HEK293T (cell line): ENCODE results near the gene POU2AF3.

Experiments
- CTCF ChIA-PET: fragments of 350-600 bp; formaldehyde crosslinking; extraction: SDS; loops from one replicate; lab custom pipeline; 2021; ENCODE audit warnings: antibody characterized with exemption, inconsistent platforms; lab: Yijun Ruan, JAX
- POLR2A ChIA-PET: fragments of 350-600 bp; formaldehyde crosslinking; extraction: SDS; loops from one replicate; lab custom pipeline; 2020; ENCODE audit warnings: antibody characterized with exemption, inconsistent platforms; lab: Yijun Ruan, JAX
- DNase-seq: peaks from one replicate; pipeline ENCODE4 v3.0.0; 2012; ENCODE audit warnings: mixed read lengths; ENCODE audit errors: extremely low spot score
- ARNT ChIP-seq: fragments of 450-650 bp; IDR thresholded peaks from 2 replicates; pipeline ENCODE4 v1.6.1; 2017; ENCODE audit warnings: mild to moderate bottlenecking
- BHLHE40 ChIP-seq: fragments of 450-650 bp; IDR thresholded peaks from 2 replicates; pipeline ENCODE4 v1.6.1; 2016; ENCODE audit warnings: mild to moderate bottlenecking, moderate library complexity, borderline replicate concordance
- CTBP1 ChIP-seq: fragments of 450-650 bp; IDR thresholded peaks from 2 replicates; pipeline ENCODE4 v1.6.1; 2016; ENCODE audit warnings: borderline replicate concordance
- ELF4 ChIP-seq: fragments of 450-650 bp; IDR thresholded peaks from 2 replicates; pipeline ENCODE4 v1.6.1; 2017; ENCODE audit warnings: antibody characterized with exemption
- FOXA1 ChIP-seq: fragments of 450-650 bp; IDR thresholded peaks from 2 replicates; pipeline ENCODE4 v1.6.1; 2016; ENCODE audit warnings: mild to moderate bottlenecking
- FOXK2 ChIP-seq: fragments of 450-650 bp; IDR thresholded peaks from 2 replicates; pipeline ENCODE4 v1.6.1; 2016; ENCODE audit warnings: mild to moderate bottlenecking
- FOXM1 ChIP-seq: fragments of 450-650 bp; IDR thresholded peaks from 2 replicates; pipeline ENCODE4 v1.6.1; 2017; ENCODE audit warnings: mild to moderate bottlenecking, borderline replicate concordance
- HDGF ChIP-seq: fragments of 450-650 bp; IDR thresholded peaks from 2 replicates; pipeline ENCODE4 v1.6.1; 2017; ENCODE audit warnings: antibody characterized with exemption, borderline replicate concordance
- L3MBTL2 ChIP-seq: fragments of 450-650 bp; conservative IDR thresholded peaks from 2 replicates; pipeline ENCODE4 v1.6.1; 2016; ENCODE audit warnings: mild to moderate bottlenecking
- LEF1 ChIP-seq: fragments of 450-650 bp; IDR thresholded peaks from 2 replicates; pipeline ENCODE4 v1.6.1; 2017; ENCODE audit warnings: mild to moderate bottlenecking, borderline replicate concordance
- NFRKB ChIP-seq: fragments of 450-650 bp; IDR thresholded peaks from 2 replicates; pipeline ENCODE4 v1.6.1; 2016; ENCODE audit warnings: mild to moderate bottlenecking, moderate library complexity
- PKNOX1 ChIP-seq: fragments of 450-650 bp; IDR thresholded peaks from 2 replicates; pipeline ENCODE4 v1.6.1; 2016
- SP1 ChIP-seq: fragments of 450-650 bp; IDR thresholded peaks from 2 replicates; pipeline ENCODE4 v1.6.1; 2017
- SUZ12 ChIP-seq: fragments of 450-650 bp; IDR thresholded peaks from 2 replicates; pipeline ENCODE4 v1.6.1; 2016; ENCODE audit warnings: mild to moderate bottlenecking
- TARDBP ChIP-seq: fragments of 450-650 bp; IDR thresholded peaks from 2 replicates; pipeline ENCODE4 v1.6.1; 2016
- ZNF384 ChIP-seq: fragments of 450-650 bp; IDR thresholded peaks from 2 replicates; pipeline ENCODE4 v1.6.1; 2016

POU2AF3 gene

GRCh38 chr11:111347723-111348115 is 49.4 kb downstream of the POU2AF3 start:
- TF ChIP-seq FOXA1, result no peak
- no peak for TF ChIP-seq PKNOX1
- TF ChIP-seq SUZ12, result no peak
- TF ChIP-seq BHLHE40, result no peak
- TF ChIP-seq ZNF384, result no peak
- no peak for TF ChIP-seq SP1
- TF ChIP-seq NFRKB, result no peak
- TF ChIP-seq ARNT, result no peak
- no peak for TF ChIP-seq LEF1
- no peak for TF ChIP-seq CTBP1
- no peak for TF ChIP-seq TARDBP
- TF ChIP-seq ELF4, result no peak
- TF ChIP-seq FOXM1, result no peak
- no peak for TF ChIP-seq L3MBTL2
- TF ChIP-seq FOXK2, result no peak
- no peak for TF ChIP-seq HDGF
- no peak for DNase-seq
- ChIA-PET POLR2A (no interaction called here), CTCF (no interaction called here)

GRCh38 chr11:111348147-111348546 is 49.8 kb downstream of the POU2AF3 start:
- CTCF ChIA-PET, result no interaction called here
- TF ChIP-seq PKNOX1 (no peak), ZNF384 (no peak)
- no peak for DNase-seq
- POLR2A ChIA-PET, result no interaction called here

- ChIA-PET POLR2A (no interaction called here), CTCF (no interaction called here)
- TF ChIP-seq ZNF384, result no peak
- no peak for TF ChIP-seq SUZ12
- no peak for TF ChIP-seq TARDBP
- no peak for TF ChIP-seq SP1
- TF ChIP-seq ELF4, result no peak
- TF ChIP-seq LEF1, result no peak
- no peak for TF ChIP-seq HDGF
- TF ChIP-seq PKNOX1, result no peak
- no peak for TF ChIP-seq FOXA1
- no peak for TF ChIP-seq CTBP1
- no peak for TF ChIP-seq ARNT
- TF ChIP-seq L3MBTL2, result no peak
- no peak for TF ChIP-seq BHLHE40
- TF ChIP-seq FOXK2, result no peak
- TF ChIP-seq FOXM1, result no peak
- TF ChIP-seq NFRKB, result no peak
- DNase-seq, result no peak
These were observed 50.9 kb downstream of the POU2AF3 start for GRCh38 chr11:111349191-111349695.

GRCh38 chr11:111350811-111351210 is 52.5 kb downstream of the POU2AF3 start:
- CTCF ChIA-PET, result no interaction called here
- DNase-seq, result no peak
- TF ChIP-seq NFRKB (no peak), FOXM1 (no peak), FOXK2 (no peak), L3MBTL2 (no peak), BHLHE40 (no peak), ELF4 (no peak), ZNF384 (no peak), HDGF (no peak), ARNT (no peak), PKNOX1 (no peak), FOXA1 (no peak), SUZ12 (no peak), CTBP1 (no peak), SP1 (no peak), LEF1 (no peak), TARDBP (no peak)
- POLR2A ChIA-PET, result no interaction called here

GRCh38 chr11:111351374-111352055 is 53.2 kb downstream of the POU2AF3 start:
- DNase-seq, result no peak
- ChIA-PET POLR2A (no interaction called here), CTCF (no interaction called here)
- TF ChIP-seq FOXK2, result no peak
- no peak for TF ChIP-seq HDGF
- TF ChIP-seq ELF4, result no peak

GRCh38 chr11:111352231-111352746 is 53.9 kb downstream of the POU2AF3 start:
- TF ChIP-seq FOXA1 (no peak), SP1 (no peak), FOXK2 (no peak), ARNT (no peak)
- POLR2A ChIA-PET, result interaction anchor here (0.7 kb wide), 1 partner anchor 11 kb away, joined by 3 read pairs; no protein-coding TSS in a partner anchor
- CTCF ChIA-PET, result no interaction called here
- DNase-seq, result no peak
